Ishikawa (cell line): ENCODE results near the gene PCSK4.

Experiments
- CEBPB ChIP-seq: IDR thresholded peaks from 2 replicates; pipeline ENCODE4 v1.6.1; 2012
- CREB1 ChIP-seq: IDR thresholded peaks from 2 replicates; pipeline ENCODE4 v1.6.1; 2012; ENCODE audit warnings: low read depth
- EGR1 ChIP-seq: IDR thresholded peaks from 2 replicates; pipeline ENCODE4 v1.6.1; 2012
- EP300 ChIP-seq: IDR thresholded peaks from 2 replicates; pipeline ENCODE4 v1.6.1; 2012; ENCODE audit warnings: borderline replicate concordance
- NFIC ChIP-seq: IDR thresholded peaks from 2 replicates; pipeline ENCODE4 v1.6.1; 2012
- RAD21 ChIP-seq: IDR thresholded peaks from 2 replicates; pipeline ENCODE4 v1.6.1; 2012; ENCODE audit warnings: low read depth
- TAF1 ChIP-seq: IDR thresholded peaks from 2 replicates; pipeline ENCODE4 v1.6.1; 2012; ENCODE audit warnings: low read depth, mild to moderate bottlenecking
- TCF12 ChIP-seq: IDR thresholded peaks from 2 replicates; pipeline ENCODE4 v1.6.1; 2012; ENCODE audit warnings: low read depth
- TEAD4 ChIP-seq: IDR thresholded peaks from 2 replicates; pipeline ENCODE4 v1.6.1; 2012
- YY1 ChIP-seq: IDR thresholded peaks from 2 replicates; pipeline ENCODE4 v1.6.1; 2012; ENCODE audit warnings: low read depth
- ZBTB7A ChIP-seq: IDR thresholded peaks from 2 replicates; pipeline ENCODE4 v1.6.1; 2012; ENCODE audit warnings: low read depth
- TF ChIP-seq, protein P1 (sequence below): IDR thresholded peaks from 2 replicates; pipeline ENCODE4 v1.6.1; 2012; ENCODE audit warnings: low read depth, mild to moderate bottlenecking
- TF ChIP-seq, protein P2 (sequence below): IDR thresholded peaks from 2 replicates; pipeline ENCODE4 v1.6.1; 2012
- TF ChIP-seq, protein P3 (sequence below): IDR thresholded peaks from 2 replicates; pipeline ENCODE4 v1.6.1; 2012

Gene PCSK4

DNA sequence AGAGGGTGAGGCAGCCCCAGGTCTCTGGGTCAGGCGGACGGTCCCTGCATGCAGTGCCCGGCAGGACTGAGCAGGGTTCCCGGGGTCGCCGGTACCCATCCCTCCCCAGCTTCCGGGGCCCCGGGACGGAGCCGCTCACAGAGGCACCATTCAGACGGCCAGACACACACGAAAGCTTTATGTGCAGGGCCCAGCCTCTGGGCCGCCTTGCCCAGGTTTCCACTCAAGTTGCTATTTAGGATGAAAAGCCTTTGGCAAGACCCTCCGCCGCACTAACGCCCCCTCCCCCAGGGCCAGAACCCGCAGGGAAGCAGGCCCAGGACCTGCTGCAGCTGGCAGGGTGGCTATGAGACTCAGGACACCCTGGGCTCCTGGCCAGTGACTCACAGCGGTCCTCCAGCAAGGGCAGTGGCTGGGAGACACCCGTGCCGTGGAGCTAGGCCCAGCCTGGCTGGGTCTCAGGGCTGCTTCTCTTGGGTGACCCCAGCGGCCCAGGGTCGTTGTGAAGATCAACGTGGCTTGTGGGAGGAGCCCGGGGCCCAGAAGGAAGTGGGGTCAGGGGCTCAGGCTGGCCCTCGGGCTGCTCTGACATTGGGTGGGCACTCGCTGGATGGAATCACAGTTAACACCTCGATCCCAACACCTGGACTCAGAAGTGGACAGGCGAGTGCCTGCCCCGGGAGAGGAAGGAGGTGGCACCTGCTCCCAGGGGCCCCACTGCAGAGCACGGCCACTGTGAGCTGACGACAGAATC lies 16.0 kb downstream of the PCSK4 start:
- TF ChIP-seq ZBTB7A: no peak
- TF ChIP-seq CEBPB: no peak
- TF ChIP-seq, protein P1, sequence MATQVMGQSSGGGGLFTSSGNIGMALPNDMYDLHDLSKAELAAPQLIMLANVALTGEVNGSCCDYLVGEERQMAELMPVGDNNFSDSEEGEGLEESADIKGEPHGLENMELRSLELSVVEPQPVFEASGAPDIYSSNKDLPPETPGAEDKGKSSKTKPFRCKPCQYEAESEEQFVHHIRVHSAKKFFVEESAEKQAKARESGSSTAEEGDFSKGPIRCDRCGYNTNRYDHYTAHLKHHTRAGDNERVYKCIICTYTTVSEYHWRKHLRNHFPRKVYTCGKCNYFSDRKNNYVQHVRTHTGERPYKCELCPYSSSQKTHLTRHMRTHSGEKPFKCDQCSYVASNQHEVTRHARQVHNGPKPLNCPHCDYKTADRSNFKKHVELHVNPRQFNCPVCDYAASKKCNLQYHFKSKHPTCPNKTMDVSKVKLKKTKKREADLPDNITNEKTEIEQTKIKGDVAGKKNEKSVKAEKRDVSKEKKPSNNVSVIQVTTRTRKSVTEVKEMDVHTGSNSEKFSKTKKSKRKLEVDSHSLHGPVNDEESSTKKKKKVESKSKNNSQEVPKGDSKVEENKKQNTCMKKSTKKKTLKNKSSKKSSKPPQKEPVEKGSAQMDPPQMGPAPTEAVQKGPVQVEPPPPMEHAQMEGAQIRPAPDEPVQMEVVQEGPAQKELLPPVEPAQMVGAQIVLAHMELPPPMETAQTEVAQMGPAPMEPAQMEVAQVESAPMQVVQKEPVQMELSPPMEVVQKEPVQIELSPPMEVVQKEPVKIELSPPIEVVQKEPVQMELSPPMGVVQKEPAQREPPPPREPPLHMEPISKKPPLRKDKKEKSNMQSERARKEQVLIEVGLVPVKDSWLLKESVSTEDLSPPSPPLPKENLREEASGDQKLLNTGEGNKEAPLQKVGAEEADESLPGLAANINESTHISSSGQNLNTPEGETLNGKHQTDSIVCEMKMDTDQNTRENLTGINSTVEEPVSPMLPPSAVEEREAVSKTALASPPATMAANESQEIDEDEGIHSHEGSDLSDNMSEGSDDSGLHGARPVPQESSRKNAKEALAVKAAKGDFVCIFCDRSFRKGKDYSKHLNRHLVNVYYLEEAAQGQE: no peak
- no peak for TF ChIP-seq CREB1
- TF ChIP-seq NFIC: no peak
- TF ChIP-seq, protein P2, sequence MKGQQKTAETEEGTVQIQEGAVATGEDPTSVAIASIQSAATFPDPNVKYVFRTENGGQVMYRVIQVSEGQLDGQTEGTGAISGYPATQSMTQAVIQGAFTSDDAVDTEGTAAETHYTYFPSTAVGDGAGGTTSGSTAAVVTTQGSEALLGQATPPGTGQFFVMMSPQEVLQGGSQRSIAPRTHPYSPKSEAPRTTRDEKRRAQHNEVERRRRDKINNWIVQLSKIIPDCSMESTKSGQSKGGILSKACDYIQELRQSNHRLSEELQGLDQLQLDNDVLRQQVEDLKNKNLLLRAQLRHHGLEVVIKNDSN: no peak
- TF ChIP-seq TEAD4: no peak
- no peak for TF ChIP-seq EGR1
- TF ChIP-seq YY1: no peak
- TF ChIP-seq TAF1: no peak
- no peak for TF ChIP-seq RAD21
- no peak for TF ChIP-seq TCF12
- TF ChIP-seq, protein P3, sequence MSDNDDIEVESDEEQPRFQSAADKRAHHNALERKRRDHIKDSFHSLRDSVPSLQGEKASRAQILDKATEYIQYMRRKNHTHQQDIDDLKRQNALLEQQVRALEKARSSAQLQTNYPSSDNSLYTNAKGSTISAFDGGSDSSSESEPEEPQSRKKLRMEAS: no peak

DNA sequence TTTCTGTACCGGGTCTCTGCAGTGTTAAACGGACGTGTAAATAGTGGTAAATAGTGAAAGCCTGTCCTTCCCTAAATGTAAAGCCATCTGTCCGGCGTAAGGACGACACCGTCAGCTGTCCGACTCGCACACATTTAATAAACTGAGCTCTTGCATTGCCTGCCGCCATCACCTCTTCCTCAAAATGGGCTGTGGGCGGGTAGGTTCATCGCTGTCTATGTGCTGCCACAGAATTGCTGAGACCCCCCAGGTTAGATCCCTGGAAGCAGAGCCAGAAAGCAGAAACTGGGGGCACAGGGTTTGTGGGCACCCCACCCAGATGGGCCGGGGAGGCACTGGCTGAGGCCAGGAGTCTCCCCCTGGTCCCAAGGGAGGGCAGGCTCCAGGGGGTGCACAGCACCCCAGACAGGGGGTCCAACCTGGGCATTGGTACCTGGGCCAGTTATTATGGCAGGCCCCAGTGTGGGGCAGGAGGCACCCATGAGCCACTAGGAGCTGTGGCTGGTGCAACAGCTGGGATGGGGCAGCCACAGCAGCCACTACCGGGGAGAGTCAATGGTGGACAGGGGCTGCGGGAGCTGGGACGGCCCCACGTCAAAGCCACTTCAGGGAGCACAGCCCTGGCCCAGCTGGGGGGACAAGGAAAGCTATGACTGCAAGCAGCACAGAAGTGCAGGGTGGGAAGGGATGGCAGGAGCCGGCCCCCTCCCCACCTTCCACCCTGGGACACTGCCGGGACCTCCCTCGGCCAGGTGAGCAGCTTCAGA lies 16.9 kb downstream of the PCSK4 start:
- TF ChIP-seq EP300 (no peak), TAF1 (no peak), ZBTB7A (no peak), RAD21 (no peak), EGR1 (no peak), CEBPB (no peak), TEAD4 (no peak), NFIC (no peak)

DNA sequence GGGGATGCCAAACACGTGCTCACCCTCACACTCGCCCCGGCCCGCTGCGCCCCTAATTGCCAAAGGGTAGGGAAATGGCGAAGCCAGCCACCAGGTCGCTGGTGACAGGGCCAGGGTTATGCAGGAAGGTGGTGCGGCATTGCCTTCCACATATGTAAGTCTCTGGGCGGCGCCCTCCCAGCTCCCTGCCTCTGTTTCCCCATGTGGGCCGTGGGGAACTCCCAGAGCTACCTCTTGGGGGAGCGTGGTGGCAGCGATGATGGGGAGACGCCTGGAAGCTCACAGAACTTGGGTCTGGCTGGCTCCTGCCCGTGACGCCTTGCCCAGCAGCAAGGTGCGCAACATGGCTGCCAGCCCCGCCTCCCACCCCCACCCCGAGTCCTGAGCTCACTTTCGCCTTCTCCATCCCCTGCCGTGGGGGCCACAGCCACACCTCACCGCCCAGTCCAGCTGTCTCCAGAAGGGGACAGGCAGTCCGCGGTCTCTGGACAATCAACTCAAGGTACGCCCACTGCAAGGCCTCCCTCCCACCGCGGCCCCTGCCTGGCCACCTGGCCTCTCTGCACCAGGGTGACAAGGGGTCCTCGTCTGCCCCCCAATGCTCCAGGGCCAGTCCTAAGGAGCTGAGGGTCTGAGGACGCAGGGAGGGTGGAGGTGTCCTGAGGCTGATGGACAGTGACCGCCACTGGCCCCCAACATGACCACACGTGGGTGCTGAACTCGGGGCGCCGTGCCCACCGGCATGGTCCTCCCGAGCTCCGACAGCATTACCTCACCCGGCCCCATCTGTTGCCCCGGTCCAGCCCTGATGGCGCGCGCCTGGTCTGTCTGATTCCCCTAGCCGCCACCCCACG lies 17.7 kb downstream of the PCSK4 start:
- TF ChIP-seq, protein P3: no peak
- no peak for TF ChIP-seq EGR1
- 0 out of 2 replicates have a peak, but pooled peaks have one; percentile 14 for TF ChIP-seq YY1

DNA sequence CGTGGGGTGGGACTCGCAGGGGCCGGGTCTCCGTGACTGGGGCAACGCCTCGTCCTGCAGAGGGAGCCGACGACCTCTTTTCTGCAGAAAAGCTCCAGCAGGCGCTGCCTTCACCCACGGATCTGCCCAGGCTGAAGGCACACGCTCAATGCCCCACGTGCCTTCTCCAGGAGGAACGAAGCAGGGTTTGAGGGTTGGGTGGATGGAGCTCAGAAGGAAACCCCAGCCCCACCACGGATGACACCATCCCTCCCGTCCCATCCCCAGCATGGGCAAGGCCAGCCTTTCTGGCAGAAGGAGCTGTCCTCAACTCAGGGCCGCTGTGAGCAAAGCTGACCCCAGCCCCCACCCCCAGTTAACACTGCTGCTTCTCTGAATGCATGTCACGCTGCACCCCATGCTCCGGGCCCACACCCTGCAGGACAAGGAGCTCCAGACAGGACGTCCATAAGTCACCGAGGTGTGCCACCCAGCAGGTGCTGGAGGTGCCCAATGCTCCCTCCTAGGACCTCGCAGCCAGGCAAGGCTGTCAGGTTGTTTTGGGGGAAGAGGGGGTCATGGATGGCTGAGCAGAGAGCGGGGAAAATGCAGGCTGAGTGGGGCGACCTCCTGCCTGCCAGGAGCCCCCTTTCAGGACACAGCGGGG lies 18.5 kb downstream of the PCSK4 start:
- TF ChIP-seq, protein P3: peak; percentile 43; the same call in 1 of the 2 replicates
- no peak for TF ChIP-seq EGR1
- TF ChIP-seq, protein P2: peak; percentile 54
- TF ChIP-seq RAD21: peak; percentile 15; the same call in 1 of the 2 replicates

DNA sequence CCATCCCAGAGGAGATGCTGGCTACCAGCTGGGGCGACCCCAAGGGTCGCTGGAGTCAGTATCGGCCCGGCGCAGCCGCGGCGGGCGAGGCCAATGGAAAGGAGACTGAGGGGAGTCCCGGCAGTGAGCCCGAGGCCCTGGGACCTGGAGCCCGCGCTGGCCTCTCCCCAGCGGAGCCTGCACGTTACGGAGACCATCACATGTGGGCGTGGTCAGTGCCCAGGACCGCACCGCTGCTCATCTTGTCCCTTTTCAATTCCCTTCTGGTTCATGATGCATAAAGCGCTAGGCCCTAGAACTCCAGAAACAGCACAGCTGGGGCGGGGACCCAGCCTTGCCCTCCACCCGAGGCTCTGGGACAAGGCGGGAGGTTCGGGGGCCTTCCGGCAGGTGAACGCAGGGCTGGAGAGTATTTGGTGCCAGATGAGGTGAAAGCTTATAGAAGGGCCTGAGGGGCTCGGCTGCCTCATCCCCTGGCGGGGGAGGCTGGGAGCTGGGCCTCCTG lies 19.1 kb downstream of the PCSK4 start:
- TF ChIP-seq EGR1: no peak
- 0 out of 2 replicates have a peak, but pooled peaks have one; percentile 62 for TF ChIP-seq ZBTB7A

DNA sequence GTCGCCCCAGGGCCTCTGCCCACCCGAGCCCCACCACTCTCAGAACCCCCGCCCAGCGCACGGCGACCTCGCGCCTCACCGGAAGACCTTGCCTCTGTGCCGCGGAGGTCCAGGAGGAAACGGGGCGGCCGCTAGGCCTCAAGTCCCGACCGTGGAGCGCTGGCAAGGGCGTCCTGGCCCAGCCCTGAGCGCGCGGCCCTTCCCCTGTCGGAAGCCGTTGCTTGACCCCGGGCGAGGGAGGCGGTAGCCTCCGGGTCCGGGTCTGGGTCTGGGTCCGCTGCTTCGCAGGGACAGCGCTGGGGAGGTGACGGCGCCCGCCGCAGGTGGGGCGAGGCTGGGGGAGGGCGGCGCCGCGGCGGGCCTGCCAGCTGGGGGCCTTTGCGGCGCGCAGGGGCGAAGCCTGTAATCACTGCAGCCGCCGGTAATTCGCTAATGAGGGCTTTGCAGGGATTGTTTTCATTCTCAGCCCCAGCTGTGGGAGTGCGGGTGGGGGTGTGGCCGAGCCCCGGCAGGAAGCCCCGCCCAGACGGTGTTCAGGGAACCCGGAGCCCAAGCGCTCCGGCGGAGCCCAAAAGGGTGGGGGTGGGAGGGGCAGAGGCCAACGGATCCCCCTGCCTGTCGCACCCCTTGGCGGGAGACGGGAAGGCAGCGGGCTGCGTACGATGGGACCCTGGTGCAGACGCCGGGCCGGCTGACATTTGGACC lies 19.7 kb downstream of the PCSK4 start:
- no peak for TF ChIP-seq EGR1
- peak; percentile 44 for TF ChIP-seq TCF12
- TF ChIP-seq CEBPB: no peak
- TF ChIP-seq EP300: no peak
- TF ChIP-seq, protein P3: peak; percentile 28; the same call in 1 of the 2 replicates
- peak; percentile 34; the same call in 1 of the 2 replicates for TF ChIP-seq TAF1
